Type B pancreatic cell (in vitro differentiated cells): Measurements from ENCODE around the gene VMP1. TPM values are rescaled to one million over a fixed set of nuclear protein-coding genes. Genes with fewer than 3 reads are reported as not detected.

ENCODE experiments used
- DNase-seq: peaks from one replicate; pipeline ENCODE4 v3.0.0; 2021; ENCODE audit warnings: mixed read lengths; ENCODE audit not compliant: unreplicated experiment; ENCODE audit errors: extremely low spot score
- H3K27ac Mint-ChIP-seq: 2 replicates; pipeline ENCODE4 v1.8.0; 2021; ENCODE audit warnings: mild to moderate bottlenecking, mixed read lengths
- H3K27me3 Mint-ChIP-seq: 2 replicates; pipeline ENCODE4 v1.8.0; 2021; ENCODE audit warnings: mixed read lengths
- H3K36me3 Mint-ChIP-seq: 2 replicates; pipeline ENCODE4 v1.8.0; 2021; ENCODE audit warnings: mixed read lengths
- H3K4me1 Mint-ChIP-seq: one replicate; pipeline ENCODE4 v1.8.0; 2021; ENCODE audit warnings: mixed read lengths; ENCODE audit not compliant: unreplicated experiment
- H3K4me3 Mint-ChIP-seq: 2 replicates; pipeline ENCODE4 v1.8.0; 2021; ENCODE audit warnings: mild to moderate bottlenecking, mixed read lengths
- H3K9me3 Mint-ChIP-seq: 2 replicates; pipeline ENCODE4 v1.8.0; 2021; ENCODE audit warnings: mixed read lengths
- total RNA-seq: library from RNA; stranded (reverse); gene quantifications from 2 replicates; pipeline ENCODE4 v1.2.1, GENCODE V29; 2021; ENCODE audit warnings: low replicate concordance
- TF ChIP-seq, protein P1 (sequence below): fragments of 200-600 bp; sonication (generic); conservative IDR thresholded peaks from 2 replicates; pipeline ENCODE4 v1.5.0; 2021; ENCODE audit warnings: antibody characterized with exemption, mild to moderate bottlenecking

Gene VMP1
- total RNA-seq, 1 donor from 2014 or later, result 124 TPM

DNA sequence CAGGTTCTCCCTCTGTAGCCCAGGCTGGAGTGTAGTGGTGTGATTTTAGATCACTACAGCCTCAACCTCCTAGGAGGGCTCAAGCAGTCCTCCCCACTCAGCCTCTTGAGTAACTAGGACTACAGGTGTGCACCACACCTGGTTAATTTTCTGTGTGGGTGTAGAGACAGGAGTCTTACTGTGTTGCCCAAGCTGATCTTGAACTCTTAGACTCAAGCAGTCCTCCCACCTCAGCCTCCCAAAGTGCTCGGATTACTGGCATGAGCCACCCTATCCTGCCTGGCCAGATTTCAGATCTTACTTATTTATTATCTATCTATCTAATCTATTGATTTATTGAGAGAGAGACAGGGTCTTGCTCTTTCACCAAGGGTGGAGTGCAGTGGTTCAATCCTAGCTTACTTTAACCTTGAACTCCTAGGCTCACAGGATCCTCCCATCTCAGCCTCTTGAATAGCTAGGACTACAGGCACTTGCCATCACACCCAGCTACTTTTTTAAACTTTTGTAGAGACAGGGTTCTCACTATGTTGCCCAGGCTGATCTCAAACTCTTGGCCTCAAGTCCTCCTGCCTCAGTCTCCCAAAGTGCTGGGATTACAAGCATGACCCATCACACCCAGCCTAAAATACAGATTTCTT, 123.5 kb downstream of the VMP1 start:
- Mint-ChIP-seq H3K9me3 (no peaks in the 10 kb centered on the region), H3K27me3 (no peaks in the 10 kb centered on the region), H3K27ac (peak overlapping the region; percentile 88), H3K4me1 (peaks cover 40% of the 10 kb centered on the region), H3K36me3 (peaks cover 6% of the 10 kb centered on the region), H3K4me3 (no peak overlapping the region)
- TF ChIP-seq, protein P1, sequence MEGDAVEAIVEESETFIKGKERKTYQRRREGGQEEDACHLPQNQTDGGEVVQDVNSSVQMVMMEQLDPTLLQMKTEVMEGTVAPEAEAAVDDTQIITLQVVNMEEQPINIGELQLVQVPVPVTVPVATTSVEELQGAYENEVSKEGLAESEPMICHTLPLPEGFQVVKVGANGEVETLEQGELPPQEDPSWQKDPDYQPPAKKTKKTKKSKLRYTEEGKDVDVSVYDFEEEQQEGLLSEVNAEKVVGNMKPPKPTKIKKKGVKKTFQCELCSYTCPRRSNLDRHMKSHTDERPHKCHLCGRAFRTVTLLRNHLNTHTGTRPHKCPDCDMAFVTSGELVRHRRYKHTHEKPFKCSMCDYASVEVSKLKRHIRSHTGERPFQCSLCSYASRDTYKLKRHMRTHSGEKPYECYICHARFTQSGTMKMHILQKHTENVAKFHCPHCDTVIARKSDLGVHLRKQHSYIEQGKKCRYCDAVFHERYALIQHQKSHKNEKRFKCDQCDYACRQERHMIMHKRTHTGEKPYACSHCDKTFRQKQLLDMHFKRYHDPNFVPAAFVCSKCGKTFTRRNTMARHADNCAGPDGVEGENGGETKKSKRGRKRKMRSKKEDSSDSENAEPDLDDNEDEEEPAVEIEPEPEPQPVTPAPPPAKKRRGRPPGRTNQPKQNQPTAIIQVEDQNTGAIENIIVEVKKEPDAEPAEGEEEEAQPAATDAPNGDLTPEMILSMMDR, result no peak
- DNase-seq, result no peak

DNA sequence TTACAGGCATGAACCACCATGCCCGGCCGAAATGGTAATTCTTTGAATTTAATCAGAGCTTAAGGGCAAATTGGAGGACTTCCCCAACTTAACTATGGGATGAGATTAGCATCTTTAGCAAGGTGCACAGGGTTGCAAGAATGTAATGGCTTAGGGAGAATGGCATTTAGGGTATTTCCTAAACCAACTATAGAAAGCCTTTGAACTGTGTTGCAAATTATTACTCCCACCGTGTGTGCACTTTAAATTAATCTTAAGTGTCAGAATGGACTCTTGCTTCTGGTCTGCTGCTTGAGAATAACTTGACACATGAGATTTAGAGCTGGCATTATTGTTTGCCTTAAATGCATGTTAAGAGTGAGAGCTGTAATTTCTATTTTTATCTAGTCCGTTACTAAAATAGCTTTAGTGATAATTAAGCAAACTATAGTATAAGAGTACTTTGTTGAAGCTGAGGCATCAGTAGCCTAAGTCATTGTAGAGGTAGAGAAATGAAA, 125.5 kb downstream of the VMP1 start:
- peak overlapping the region; percentile 66 for H3K27ac Mint-ChIP-seq
- peak overlapping the region; percentile 22 for H3K4me3 Mint-ChIP-seq
- H3K27me3 Mint-ChIP-seq, result peaks cover 6% of the 10 kb centered on the region
- TF ChIP-seq, protein P1, result no peak
- no peak for DNase-seq
- no peaks in the 10 kb centered on the region for H3K9me3 Mint-ChIP-seq
- peaks cover 39% of the 10 kb centered on the region for H3K4me1 Mint-ChIP-seq
- H3K36me3 Mint-ChIP-seq, result peaks cover 9% of the 10 kb centered on the region

DNA sequence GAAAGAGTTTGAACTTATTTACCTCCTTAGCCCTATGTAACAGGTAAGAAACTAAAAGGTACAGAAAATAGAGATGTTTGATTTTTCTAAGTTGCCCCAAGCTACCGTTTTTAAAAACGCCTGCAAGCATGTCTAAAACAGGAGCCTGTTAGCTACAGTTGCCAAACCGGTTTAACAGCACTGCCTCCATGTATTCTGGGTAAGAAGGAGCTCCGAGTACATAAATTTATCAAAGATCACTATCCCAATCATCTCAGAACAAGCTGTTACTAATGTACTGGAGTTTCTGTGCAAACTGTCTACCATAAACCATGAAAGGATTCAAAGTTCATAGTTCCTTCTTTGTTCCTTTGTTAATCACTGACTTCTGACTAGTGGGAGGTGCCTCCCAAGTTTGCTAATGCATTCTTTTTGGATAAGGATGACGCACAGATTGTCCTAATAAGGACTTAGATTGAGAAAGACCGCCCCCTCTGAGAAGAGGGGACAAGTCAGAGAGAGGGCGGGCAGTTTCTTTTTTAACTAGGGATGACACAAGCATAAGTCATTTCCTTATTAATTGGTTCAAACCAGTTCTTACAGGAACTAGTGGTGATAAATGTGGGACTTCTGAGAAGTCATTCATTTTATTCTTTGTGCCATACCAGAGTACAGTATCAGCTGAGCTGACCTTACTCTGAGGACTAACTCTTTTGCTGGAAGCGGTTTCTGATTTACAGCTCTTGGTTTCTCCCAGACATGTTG, 130.0 kb downstream of the VMP1 start:
- H3K9me3 Mint-ChIP-seq, result no peaks in the 10 kb centered on the region
- peak overlapping the region; percentile 96 for H3K4me3 Mint-ChIP-seq
- TF ChIP-seq, protein P1, result no peak
- H3K27me3 Mint-ChIP-seq, result peaks cover 6% of the 10 kb centered on the region
- H3K27ac Mint-ChIP-seq, result peak overlapping the region; percentile 97
- H3K4me1 Mint-ChIP-seq, result peaks cover 40% of the 10 kb centered on the region
- DNase-seq, result peak; percentile 60
- peaks cover 45% of the 10 kb centered on the region for H3K36me3 Mint-ChIP-seq

DNA sequence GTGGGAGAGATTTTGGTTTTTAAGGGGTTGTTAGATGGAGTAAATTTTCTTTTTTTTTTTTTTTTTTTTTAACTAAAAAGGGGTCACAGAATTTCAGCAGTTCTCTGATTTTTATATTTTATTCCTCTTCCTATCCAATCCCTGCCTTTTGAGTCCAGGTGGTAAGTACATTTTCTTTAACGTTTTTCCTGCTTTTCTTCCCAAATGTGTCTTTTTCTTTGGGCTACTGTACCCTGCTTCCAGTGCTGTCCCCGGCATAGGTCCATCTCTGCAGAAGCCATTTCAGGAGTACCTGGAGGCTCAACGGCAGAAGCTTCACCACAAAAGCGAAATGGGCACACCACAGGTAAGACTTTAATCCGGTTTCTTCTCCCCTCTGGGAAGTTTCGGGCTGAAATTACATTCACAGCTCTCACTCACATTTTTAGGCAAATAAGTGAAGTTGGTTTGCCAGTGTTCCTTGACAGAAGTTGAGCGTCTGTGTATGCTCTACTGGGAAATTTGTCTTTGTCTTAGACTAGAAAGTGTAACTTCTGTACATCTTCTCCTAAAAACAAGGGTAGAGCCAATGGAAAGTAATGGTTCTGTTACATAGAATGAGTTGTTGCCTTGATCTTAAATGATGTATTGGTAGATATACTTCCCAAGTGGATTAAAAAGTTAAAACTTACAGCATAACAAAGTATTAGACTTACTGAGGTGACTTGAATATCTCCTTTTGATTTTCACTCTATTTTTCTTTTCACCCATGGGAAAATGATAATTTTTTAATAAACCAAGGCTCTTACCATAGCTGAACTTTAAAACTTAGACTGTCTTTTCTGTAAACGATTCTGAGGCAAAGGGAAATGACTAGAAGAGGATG, 130.8 kb downstream of the VMP1 start:
- H3K9me3 Mint-ChIP-seq, result no peaks in the 10 kb centered on the region
- DNase-seq, result peak; percentile 53
- TF ChIP-seq, protein P1, result no peak
- H3K27me3 Mint-ChIP-seq, result peaks cover 6% of the 10 kb centered on the region
- peak overlapping the region; percentile 97 for H3K27ac Mint-ChIP-seq
- peak overlapping the region; percentile 96 for H3K4me3 Mint-ChIP-seq
- H3K4me1 Mint-ChIP-seq, result peaks cover 37% of the 10 kb centered on the region
- H3K36me3 Mint-ChIP-seq, result peaks cover 49% of the 10 kb centered on the region

DNA sequence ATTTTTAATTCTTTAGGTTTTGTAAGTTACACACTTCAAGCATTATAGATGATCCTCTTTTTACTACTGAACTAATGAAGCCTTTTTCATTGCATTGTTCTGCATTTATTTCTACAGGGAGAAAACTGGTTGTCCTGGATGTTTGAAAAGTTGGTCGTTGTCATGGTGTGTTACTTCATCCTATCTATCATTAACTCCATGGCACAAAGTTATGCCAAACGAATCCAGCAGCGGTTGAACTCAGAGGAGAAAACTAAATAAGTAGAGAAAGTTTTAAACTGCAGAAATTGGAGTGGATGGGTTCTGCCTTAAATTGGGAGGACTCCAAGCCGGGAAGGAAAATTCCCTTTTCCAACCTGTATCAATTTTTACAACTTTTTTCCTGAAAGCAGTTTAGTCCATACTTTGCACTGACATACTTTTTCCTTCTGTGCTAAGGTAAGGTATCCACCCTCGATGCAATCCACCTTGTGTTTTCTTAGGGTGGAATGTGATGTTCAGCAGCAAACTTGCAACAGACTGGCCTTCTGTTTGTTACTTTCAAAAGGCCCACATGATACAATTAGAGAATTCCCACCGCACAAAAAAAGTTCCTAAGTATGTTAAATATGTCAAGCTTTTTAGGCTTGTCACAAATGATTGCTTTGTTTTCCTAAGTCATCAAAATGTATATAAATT, 132.3 kb downstream of the VMP1 start:
- Mint-ChIP-seq H3K27ac (peak overlapping the region; percentile 97), H3K4me3 (peak overlapping the region; percentile 96), H3K4me1 (peaks cover 38% of the 10 kb centered on the region), H3K36me3 (peaks cover 48% of the 10 kb centered on the region), H3K27me3 (peaks cover 6% of the 10 kb centered on the region), H3K9me3 (no peaks in the 10 kb centered on the region)
- no peak for DNase-seq
- TF ChIP-seq, protein P1, result no peak
